HG03378 (cell line): ENCODE results near the gene DDI1.

Experiments used
- ATAC-seq: cut with Tn5 transposase; IDR thresholded peaks from one replicate; pipeline ENCODE4 v1.9.1; 2021; ENCODE audit warnings: mild to moderate bottlenecking, moderate library complexity; ENCODE audit not compliant: unreplicated experiment

The DDI1 gene

GRCh38 chr11:104036588-104036987, at the start of gene DDI1:
Gene DDI1 (plus strand): TSS chr11:104036640. CDS start chr11:104036823, 183 bp downstream.
- no peak for ATAC-seq

GRCh38 chr11:103987629-103988594, 48.5 kb upstream of the DDI1 start:
- ATAC-seq = no peak

- no peak for ATAC-seq
Measured at GRCh38 chr11:103988595-103988969, 47.9 kb upstream of the DDI1 start.

- ATAC-seq = no peak
Measured at GRCh38 chr11:103993507-103993906, 42.9 kb upstream of the DDI1 start.

- ATAC-seq = no peak
Measured at GRCh38 chr11:103994094-103994493, 42.3 kb upstream of the DDI1 start.

- ATAC-seq = no peak
Measured at GRCh38 chr11:103994518-103994917, 41.9 kb upstream of the DDI1 start.

- no peak for ATAC-seq
Measured at GRCh38 chr11:103995896-103996295, 40.5 kb upstream of the DDI1 start.

GRCh38 chr11:103997082-103997481, 39.4 kb upstream of the DDI1 start:
- peak; percentile 62 for ATAC-seq

GRCh38 chr11:103998826-103999508, 37.5 kb upstream of the DDI1 start:
- ATAC-seq = no peak

- no peak for ATAC-seq
Measured at GRCh38 chr11:104000798-104001197, 35.6 kb upstream of the DDI1 start.

- ATAC-seq = no peak
Measured at GRCh38 chr11:104001561-104002056, 34.8 kb upstream of the DDI1 start.

GRCh38 chr11:104003491-104003890, 32.9 kb upstream of the DDI1 start:
- no peak for ATAC-seq

- ATAC-seq = no peak
Measured at GRCh38 chr11:104005234-104005855, 31.1 kb upstream of the DDI1 start.

GRCh38 chr11:104009744-104010143, 26.7 kb upstream of the DDI1 start:
- no peak for ATAC-seq

GRCh38 chr11:104011044-104011443, 25.4 kb upstream of the DDI1 start:
- no peak for ATAC-seq

- ATAC-seq = peak; percentile 90
Measured at GRCh38 chr11:104015649-104016415, 20.6 kb upstream of the DDI1 start.

GRCh38 chr11:104024572-104024971, 11.9 kb upstream of the DDI1 start:
- no peak for ATAC-seq

GRCh38 chr11:104028476-104029263, 7.8 kb upstream of the DDI1 start:
- ATAC-seq = no peak

- ATAC-seq = no peak
Measured at GRCh38 chr11:104033134-104033533, 3.3 kb upstream of the DDI1 start.

- no peak for ATAC-seq
Measured at GRCh38 chr11:104033561-104033960, 2.9 kb upstream of the DDI1 start.
